GM12878 (cell line): ENCODE data around the gene OR13J1. TPM values are rescaled to one million over a fixed set of nuclear protein-coding genes. Genes with fewer than 3 reads are reported as not detected.
A peak's percentile ranks its signal among the peaks of the same experiment; 100 is the strongest.

ENCODE experiments used
- EP300 ChIP-seq, 2 experiments: fragments of 150-350 bp in 1 of 2; IDR thresholded peaks; 2 replicates each; pipeline ENCODE4 v1.6.1; 2011 to 2012; ENCODE audit warnings: low read depth in 2 of 2, low read length in 2 of 2, borderline replicate concordance in 1 of 2, improper control_type of control experiment in 1 of 2, inconsistent platforms in 1 of 2; ENCODE audit not compliant: control insufficient read depth in 1 of 2
- HCFC1 ChIP-seq: fragments of 150-350 bp; IDR thresholded peaks from 2 replicates; pipeline ENCODE4 v1.6.1; 2014; ENCODE audit warnings: low read length
- JUNB ChIP-seq: IDR thresholded peaks from 2 replicates; pipeline ENCODE4 v1.6.1; 2016; ENCODE audit warnings: antibody characterized with exemption, mild to moderate bottlenecking
- JUND ChIP-seq: IDR thresholded peaks from 2 replicates; pipeline ENCODE4 v1.6.1; 2012; ENCODE audit warnings: low read depth, mild to moderate bottlenecking, low read length, improper control_type of control experiment, moderate library complexity
- KDM1A ChIP-seq: fragments of 200-600 bp; sonication (generic); IDR thresholded peaks from 2 replicates; pipeline ENCODE4 v1.6.1; 2016; ENCODE audit warnings: borderline replicate concordance
- NFYA ChIP-seq: IDR thresholded peaks from 2 replicates; pipeline ENCODE4 v1.6.1; 2011; ENCODE audit warnings: low read depth, mild to moderate bottlenecking, low read length, improper control_type of control experiment, borderline replicate concordance
- PAX5 ChIP-seq: IDR thresholded peaks from 2 replicates; pipeline ENCODE4 v1.6.1; 2011; ENCODE audit warnings: low read depth, low read length, borderline replicate concordance
- POLR2AphosphoS5 ChIP-seq: IDR thresholded peaks from 2 replicates; pipeline ENCODE4 v1.6.1; 2011; ENCODE audit warnings: mild to moderate bottlenecking, low read length, inconsistent platforms
- RBBP5 ChIP-seq: fragments of 200-600 bp; sonication (generic); conservative IDR thresholded peaks from 2 replicates; pipeline ENCODE4 v1.6.1; 2016
- SMC3 ChIP-seq: IDR thresholded peaks from 2 replicates; pipeline ENCODE4 v1.6.1; 2011; ENCODE audit warnings: low read length, improper control_type of control experiment, borderline replicate concordance
- TCF12 ChIP-seq: IDR thresholded peaks from 2 replicates; pipeline ENCODE4 v1.6.1; 2011; ENCODE audit warnings: low read depth, mild to moderate bottlenecking, low read length
- TCF7 ChIP-seq: IDR thresholded peaks from 2 replicates; pipeline ENCODE4 v1.6.1; 2014; ENCODE audit warnings: antibody characterized with exemption, borderline replicate concordance
- polyA plus RNA-seq, 11 experiments: library from polyadenylated mRNA; depleted of rRNA in 4 of 11; unstranded in 6 of 11; stranded (reverse) in 5 of 11; fragments of >200 nt; fragmentation: Nextera tagmentation in 4 of 11; fragmentation: Illumina TruSeq in 1 of 11; extraction: Ambion mirVana in 4 of 11; extraction: Trizol in 1 of 11; gene quantifications; 1 replicate in 1 of 11; 2 replicates in 10 of 11; pipeline versions ENCODE4 v1.2.1 to v1.2.3, GENCODE V29; 2011 to 2016; ENCODE audit warnings: inconsistent platforms in 2 of 11, missing spikeins in 2 of 11, low read depth in 1 of 11
- total RNA-seq, 4 experiments: library from RNA; depleted of rRNA in 3 of 4; stranded (reverse); fragments of >200 nt in 3 of 4; fragmentation: Illumina TruSeq in 1 of 4; extraction: Trizol in 1 of 4; gene quantifications; 2 replicates each; pipeline versions ENCODE4 v1.2.1 to v1.2.3, GENCODE V29; 2013 to 2021
- TF ChIP-seq, protein P1 (sequence below): fragments of 450-650 bp; IDR thresholded peaks from 2 replicates; pipeline ENCODE4 v1.6.1; 2016; ENCODE audit warnings: mild to moderate bottlenecking, moderate library complexity, borderline replicate concordance
- TF ChIP-seq, protein P2 (sequence below): IDR thresholded peaks from 2 replicates; pipeline ENCODE4 v1.6.1; 2011; ENCODE audit warnings: low read depth, low read length, improper control_type of control experiment, borderline replicate concordance
- TF ChIP-seq, protein P3 (sequence below): IDR thresholded peaks from 2 replicates; pipeline ENCODE4 v1.6.1; 2012; ENCODE audit warnings: low read depth, low read length, improper control_type of control experiment
- TF ChIP-seq, protein P4 (sequence below): fragments of 450-650 bp; IDR thresholded peaks from 2 replicates; pipeline ENCODE4 v1.6.1; 2017; ENCODE audit warnings: low read depth, mild to moderate bottlenecking, moderate library complexity
- TF ChIP-seq, protein P5 (sequence below): fragments of 450-650 bp; IDR thresholded peaks from 2 replicates; pipeline ENCODE4 v1.6.1; 2017; ENCODE audit warnings: mild to moderate bottlenecking, moderate library complexity
- TF ChIP-seq, protein P6 (sequence below): IDR thresholded peaks from 2 replicates; pipeline ENCODE4 v1.6.1; 2011; ENCODE audit warnings: borderline replicate concordance, low read depth, mild to moderate bottlenecking, moderate library complexity, mixed read lengths, low read length; ENCODE audit not compliant: insufficient read depth; ENCODE audit errors: extremely low read length

Gene OR13J1
- total and polyA plus RNA-seq, 10 of the 15 experiments (the other 5 are each of a cell fraction or from before 2014, with no cell fraction given) = not detected

DNA sequence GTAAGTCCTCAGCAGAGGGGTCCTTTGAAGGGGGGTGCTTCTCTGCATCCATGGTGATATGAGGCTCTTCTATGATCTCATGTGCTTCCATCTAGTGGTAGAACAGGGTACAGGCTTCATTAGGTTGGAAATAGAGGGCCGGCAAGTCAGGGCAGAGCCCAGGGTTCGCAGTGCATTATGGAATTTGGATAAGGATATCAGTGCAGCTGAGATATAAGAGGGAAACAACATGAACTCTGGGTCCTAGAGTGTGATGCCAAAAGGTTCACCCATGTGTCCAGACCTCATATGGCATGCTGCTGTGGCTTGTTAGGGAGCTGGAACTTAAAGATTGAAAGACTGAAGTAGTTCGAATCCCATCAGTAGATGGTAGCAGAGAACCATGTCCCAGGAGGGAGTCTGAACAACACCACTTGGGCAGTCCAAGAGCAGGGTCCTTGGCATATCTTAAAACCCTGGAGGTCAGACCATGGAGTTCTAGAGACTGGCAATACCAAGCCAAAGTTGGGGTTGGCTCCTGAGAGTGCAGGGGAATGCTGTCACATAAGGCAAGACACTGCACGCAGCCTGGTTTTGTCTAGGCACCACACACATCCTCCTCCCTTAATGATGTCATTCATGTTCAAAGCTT lies 44.0 kb downstream of the OR13J1 start (continued):
- TF ChIP-seq, protein P1, sequence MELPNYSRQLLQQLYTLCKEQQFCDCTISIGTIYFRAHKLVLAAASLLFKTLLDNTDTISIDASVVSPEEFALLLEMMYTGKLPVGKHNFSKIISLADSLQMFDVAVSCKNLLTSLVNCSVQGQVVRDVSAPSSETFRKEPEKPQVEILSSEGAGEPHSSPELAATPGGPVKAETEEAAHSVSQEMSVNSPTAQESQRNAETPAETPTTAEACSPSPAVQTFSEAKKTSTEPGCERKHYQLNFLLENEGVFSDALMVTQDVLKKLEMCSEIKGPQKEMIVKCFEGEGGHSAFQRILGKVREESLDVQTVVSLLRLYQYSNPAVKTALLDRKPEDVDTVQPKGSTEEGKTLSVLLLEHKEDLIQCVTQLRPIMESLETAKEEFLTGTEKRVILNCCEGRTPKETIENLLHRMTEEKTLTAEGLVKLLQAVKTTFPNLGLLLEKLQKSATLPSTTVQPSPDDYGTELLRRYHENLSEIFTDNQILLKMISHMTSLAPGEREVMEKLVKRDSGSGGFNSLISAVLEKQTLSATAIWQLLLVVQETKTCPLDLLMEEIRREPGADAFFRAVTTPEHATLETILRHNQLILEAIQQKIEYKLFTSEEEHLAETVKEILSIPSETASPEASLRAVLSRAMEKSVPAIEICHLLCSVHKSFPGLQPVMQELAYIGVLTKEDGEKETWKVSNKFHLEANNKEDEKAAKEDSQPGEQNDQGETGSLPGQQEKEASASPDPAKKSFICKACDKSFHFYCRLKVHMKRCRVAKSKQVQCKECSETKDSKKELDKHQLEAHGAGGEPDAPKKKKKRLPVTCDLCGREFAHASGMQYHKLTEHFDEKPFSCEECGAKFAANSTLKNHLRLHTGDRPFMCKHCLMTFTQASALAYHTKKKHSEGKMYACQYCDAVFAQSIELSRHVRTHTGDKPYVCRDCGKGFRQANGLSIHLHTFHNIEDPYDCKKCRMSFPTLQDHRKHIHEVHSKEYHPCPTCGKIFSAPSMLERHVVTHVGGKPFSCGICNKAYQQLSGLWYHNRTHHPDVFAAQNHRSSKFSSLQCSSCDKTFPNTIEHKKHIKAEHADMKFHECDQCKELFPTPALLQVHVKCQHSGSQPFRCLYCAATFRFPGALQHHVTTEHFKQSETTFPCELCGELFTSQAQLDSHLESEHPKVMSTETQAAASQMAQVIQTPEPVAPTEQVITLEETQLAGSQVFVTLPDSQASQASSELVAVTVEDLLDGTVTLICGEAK = no peak
- TF ChIP-seq HCFC1 (no peak), EP300 (IDR thresholded peaks at IDR 0.05; ENCODE audit: borderline replicate concordance in 1 of 2, control insufficient read depth in 1 of 2, low read depth in 2 of 2, low read length in 2 of 2) (no peak), TCF12 (no peak), SMC3 (peak; percentile 56), JUNB (no peak), JUND (no peak), POLR2AphosphoS5 (no peak), PAX5 (no peak), RBBP5 (no peak), NFYA (no peak), KDM1A (no peak), TCF7 (no peak)
- TF ChIP-seq, protein P2, sequence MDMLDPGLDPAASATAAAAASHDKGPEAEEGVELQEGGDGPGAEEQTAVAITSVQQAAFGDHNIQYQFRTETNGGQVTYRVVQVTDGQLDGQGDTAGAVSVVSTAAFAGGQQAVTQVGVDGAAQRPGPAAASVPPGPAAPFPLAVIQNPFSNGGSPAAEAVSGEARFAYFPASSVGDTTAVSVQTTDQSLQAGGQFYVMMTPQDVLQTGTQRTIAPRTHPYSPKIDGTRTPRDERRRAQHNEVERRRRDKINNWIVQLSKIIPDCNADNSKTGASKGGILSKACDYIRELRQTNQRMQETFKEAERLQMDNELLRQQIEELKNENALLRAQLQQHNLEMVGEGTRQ = no peak
- TF ChIP-seq, protein P3, sequence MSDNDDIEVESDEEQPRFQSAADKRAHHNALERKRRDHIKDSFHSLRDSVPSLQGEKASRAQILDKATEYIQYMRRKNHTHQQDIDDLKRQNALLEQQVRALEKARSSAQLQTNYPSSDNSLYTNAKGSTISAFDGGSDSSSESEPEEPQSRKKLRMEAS = no peak
- TF ChIP-seq, protein P4, sequence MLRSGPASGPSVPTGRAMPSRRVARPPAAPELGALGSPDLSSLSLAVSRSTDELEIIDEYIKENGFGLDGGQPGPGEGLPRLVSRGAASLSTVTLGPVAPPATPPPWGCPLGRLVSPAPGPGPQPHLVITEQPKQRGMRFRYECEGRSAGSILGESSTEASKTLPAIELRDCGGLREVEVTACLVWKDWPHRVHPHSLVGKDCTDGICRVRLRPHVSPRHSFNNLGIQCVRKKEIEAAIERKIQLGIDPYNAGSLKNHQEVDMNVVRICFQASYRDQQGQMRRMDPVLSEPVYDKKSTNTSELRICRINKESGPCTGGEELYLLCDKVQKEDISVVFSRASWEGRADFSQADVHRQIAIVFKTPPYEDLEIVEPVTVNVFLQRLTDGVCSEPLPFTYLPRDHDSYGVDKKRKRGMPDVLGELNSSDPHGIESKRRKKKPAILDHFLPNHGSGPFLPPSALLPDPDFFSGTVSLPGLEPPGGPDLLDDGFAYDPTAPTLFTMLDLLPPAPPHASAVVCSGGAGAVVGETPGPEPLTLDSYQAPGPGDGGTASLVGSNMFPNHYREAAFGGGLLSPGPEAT = no peak
- TF ChIP-seq, protein P5, sequence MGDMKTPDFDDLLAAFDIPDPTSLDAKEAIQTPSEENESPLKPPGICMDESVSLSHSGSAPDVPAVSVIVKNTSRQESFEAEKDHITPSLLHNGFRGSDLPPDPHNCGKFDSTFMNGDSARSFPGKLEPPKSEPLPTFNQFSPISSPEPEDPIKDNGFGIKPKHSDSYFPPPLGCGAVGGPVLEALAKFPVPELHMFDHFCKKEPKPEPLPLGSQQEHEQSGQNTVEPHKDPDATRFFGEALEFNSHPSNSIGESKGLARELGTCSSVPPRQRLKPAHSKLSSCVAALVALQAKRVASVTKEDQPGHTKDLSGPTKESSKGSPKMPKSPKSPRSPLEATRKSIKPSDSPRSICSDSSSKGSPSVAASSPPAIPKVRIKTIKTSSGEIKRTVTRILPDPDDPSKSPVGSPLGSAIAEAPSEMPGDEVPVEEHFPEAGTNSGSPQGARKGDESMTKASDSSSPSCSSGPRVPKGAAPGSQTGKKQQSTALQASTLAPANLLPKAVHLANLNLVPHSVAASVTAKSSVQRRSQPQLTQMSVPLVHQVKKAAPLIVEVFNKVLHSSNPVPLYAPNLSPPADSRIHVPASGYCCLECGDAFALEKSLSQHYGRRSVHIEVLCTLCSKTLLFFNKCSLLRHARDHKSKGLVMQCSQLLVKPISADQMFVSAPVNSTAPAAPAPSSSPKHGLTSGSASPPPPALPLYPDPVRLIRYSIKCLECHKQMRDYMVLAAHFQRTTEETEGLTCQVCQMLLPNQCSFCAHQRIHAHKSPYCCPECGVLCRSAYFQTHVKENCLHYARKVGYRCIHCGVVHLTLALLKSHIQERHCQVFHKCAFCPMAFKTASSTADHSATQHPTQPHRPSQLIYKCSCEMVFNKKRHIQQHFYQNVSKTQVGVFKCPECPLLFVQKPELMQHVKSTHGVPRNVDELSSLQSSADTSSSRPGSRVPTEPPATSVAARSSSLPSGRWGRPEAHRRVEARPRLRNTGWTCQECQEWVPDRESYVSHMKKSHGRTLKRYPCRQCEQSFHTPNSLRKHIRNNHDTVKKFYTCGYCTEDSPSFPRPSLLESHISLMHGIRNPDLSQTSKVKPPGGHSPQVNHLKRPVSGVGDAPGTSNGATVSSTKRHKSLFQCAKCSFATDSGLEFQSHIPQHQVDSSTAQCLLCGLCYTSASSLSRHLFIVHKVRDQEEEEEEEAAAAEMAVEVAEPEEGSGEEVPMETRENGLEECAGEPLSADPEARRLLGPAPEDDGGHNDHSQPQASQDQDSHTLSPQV = no peak
- TF ChIP-seq, protein P6, sequence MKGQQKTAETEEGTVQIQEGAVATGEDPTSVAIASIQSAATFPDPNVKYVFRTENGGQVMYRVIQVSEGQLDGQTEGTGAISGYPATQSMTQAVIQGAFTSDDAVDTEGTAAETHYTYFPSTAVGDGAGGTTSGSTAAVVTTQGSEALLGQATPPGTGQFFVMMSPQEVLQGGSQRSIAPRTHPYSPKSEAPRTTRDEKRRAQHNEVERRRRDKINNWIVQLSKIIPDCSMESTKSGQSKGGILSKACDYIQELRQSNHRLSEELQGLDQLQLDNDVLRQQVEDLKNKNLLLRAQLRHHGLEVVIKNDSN = no peak
